Thyroid gland (tissue), 4 donors: ENCODE data around the gene RGS5. TPM values are rescaled to one million over a fixed set of nuclear protein-coding genes. Genes with fewer than 3 reads are reported as not detected.

ENCODE experiments used
- DNase-seq, 2 donors: peaks; one replicate each; pipeline ENCODE4 v3.0.0-alpha.2; 2019
- H3K27ac ChIP-seq, 3 donors: fragments of 200-600 bp; sonication (generic); 1 replicate in 2 of 3; 2 replicates in 1 of 3; pipeline ENCODE4 v1.5.1; 2016 to 2019; ENCODE audit warnings: mild to moderate bottlenecking in 1 of 3, moderate library complexity in 1 of 3
- H3K27me3 ChIP-seq: fragments of 200-600 bp; sonication (generic); one replicate; pipeline ENCODE4 v1.5.1; 2019
- H3K36me3 ChIP-seq, 2 donors: fragments of 200-600 bp; sonication (generic); one replicate each; pipeline ENCODE4 v1.5.1; 2016 to 2019
- H3K4me1 ChIP-seq, 2 donors: fragments of 200-600 bp; sonication (generic); one replicate each; pipeline ENCODE4 v1.5.1; 2017 to 2019
- H3K4me3 ChIP-seq, 3 donors: fragments of 200-600 bp; sonication (generic); replicated peaks in 1 of 3; 1 replicate in 2 of 3; 2 replicates in 1 of 3; pipeline ENCODE4 v1.5.1; 2016; ENCODE audit warnings: mild to moderate bottlenecking in 1 of 3
- H3K9me3 ChIP-seq: fragments of 200-600 bp; sonication (generic); one replicate; pipeline ENCODE4 v1.5.1; 2017
- CTCF ChIP-seq, 6 experiments: fragments of 200-600 bp in 3 of 6; fragments of 450-650 bp in 3 of 6; sonication (generic) in 3 of 6; IDR thresholded peaks; one replicate each; pipeline ENCODE4 v1.5.1; 2016 to 2019; ENCODE audit warnings: antibody characterized with exemption in 6 of 6, mild to moderate bottlenecking in 2 of 6, inconsistent platforms in 1 of 6, moderate library complexity in 1 of 6
- POLR2A ChIP-seq, 2 donors: fragments of 450-650 bp; IDR thresholded peaks; one replicate each; pipeline ENCODE4 v1.6.1; 2017; ENCODE audit warnings: antibody characterized with exemption in 2 of 2, mild to moderate bottlenecking in 2 of 2, moderate library complexity in 1 of 2
- WGBS, 2 donors: methylation state at CpG; one replicate each; pipeline ENCODE4 v1.1.5; 2017; 5-methylcytosine and 5-hydroxymethylcytosine counted together
- intact Hi-C: fragments of 100-400 bp; cut with DNase I; formaldehyde crosslinking; loops from one replicate; pipeline ENCODE4 v1.15.1; 2023
- total RNA-seq, 4 donors: library from RNA; depleted of rRNA; stranded (reverse); fragments of >200 nt; gene quantifications; one replicate each; pipeline ENCODE4 v1.2.3, GENCODE V29; 2016

The RGS5 gene
- total RNA-seq, 4 donors from 2014 or later: 72.3 to 532 (median 103) TPM

- intact Hi-C loops: no loop called here
- Histone ChIP-seq H3K36me3 (no peaks in the 10 kb centered on the region), H3K9me3 (no peaks in the 10 kb centered on the region), H3K4me1 (peaks cover 0 to 5% of the 10 kb centered on the region in 2 donors), H3K4me3 (no peak overlapping the region), H3K27ac (no peak overlapping the region), H3K27me3 (no peaks in the 10 kb centered on the region)
- TF ChIP-seq CTCF (IDR thresholded peaks at IDR 0.05): no peak
- TF ChIP-seq POLR2A (IDR thresholded peaks at IDR 0.05): no peak
- DNase-seq: no peak
- WGBS, 2 donors: 76 to 95% methylated on average over 6 of the region's 6 CpGs
These were observed 14.9 kb downstream of the RGS5 start for GRCh38 chr1:163187849-163188248.

- Histone ChIP-seq H3K27ac (no peak overlapping the region), H3K36me3 (no peaks in the 10 kb centered on the region), H3K27me3 (no peaks in the 10 kb centered on the region), H3K4me3 (no peak overlapping the region), H3K4me1 (no peaks in the 10 kb centered on the region), H3K9me3 (no peaks in the 10 kb centered on the region)
- 71 to 88% methylated on average over 2 of the region's 2 CpGs for WGBS, 2 donors
- intact Hi-C loops: no loop called here
- TF ChIP-seq CTCF (IDR thresholded peaks at IDR 0.05) (no peak), POLR2A (IDR thresholded peaks at IDR 0.05) (no peak)
- DNase-seq: no peak
These were observed 15.9 kb downstream of the RGS5 start for GRCh38 chr1:163186862-163187261.

- DNase-seq: no peak
- no peak overlapping the region for H3K27ac ChIP-seq
- no peak for TF ChIP-seq CTCF (IDR thresholded peaks at IDR 0.05)
- no peak for TF ChIP-seq POLR2A (IDR thresholded peaks at IDR 0.05)
- WGBS, 2 donors: 62 to 64% methylated on average over 2 of the region's 2 CpGs
- intact Hi-C loops: no loop called here
- no peaks in the 10 kb centered on the region for H3K4me1 ChIP-seq
- H3K9me3 ChIP-seq: no peaks in the 10 kb centered on the region
- no peak overlapping the region for H3K4me3 ChIP-seq
- no peaks in the 10 kb centered on the region for H3K27me3 ChIP-seq
- H3K36me3 ChIP-seq: no peaks in the 10 kb centered on the region
These were observed 20.3 kb downstream of the RGS5 start for GRCh38 chr1:163182330-163182949.

- 77 to 78% methylated on average over 2 of the region's 2 CpGs for WGBS, 2 donors
- no peak for TF ChIP-seq POLR2A (IDR thresholded peaks at IDR 0.05)
- no peak for TF ChIP-seq CTCF (IDR thresholded peaks at IDR 0.05)
- Histone ChIP-seq H3K36me3 (no peaks in the 10 kb centered on the region), H3K27me3 (no peaks in the 10 kb centered on the region), H3K4me1 (peaks cover 0 to 3% of the 10 kb centered on the region in 2 donors), H3K9me3 (no peaks in the 10 kb centered on the region), H3K4me3 (no peak overlapping the region), H3K27ac (no peak overlapping the region)
- DNase-seq: no peak
- intact Hi-C loops: loop anchor here (5.0 to 10.0 kb wide), 2 partner anchors 134 to 324 kb away; no protein-coding TSS in a partner anchor
These were observed 24.1 kb downstream of the RGS5 start for GRCh38 chr1:163178628-163179027.

- no peak for DNase-seq
- intact Hi-C loops: loop anchor here (5.0 to 10.0 kb wide), 2 partner anchors 136 to 322 kb away; no protein-coding TSS in a partner anchor
- no peaks in the 10 kb centered on the region for H3K36me3 ChIP-seq
- H3K4me1 ChIP-seq: peaks cover 0 to 3% of the 10 kb centered on the region in 2 donors
- TF ChIP-seq CTCF (IDR thresholded peaks at IDR 0.05) (no peak), POLR2A (IDR thresholded peaks at IDR 0.05) (no peak)
- no peaks in the 10 kb centered on the region for H3K27me3 ChIP-seq
- H3K9me3 ChIP-seq: no peaks in the 10 kb centered on the region
- WGBS, 2 donors: 86 to 88% methylated on average over 4 of the region's 4 CpGs
- no peak overlapping the region for H3K27ac ChIP-seq
- H3K4me3 ChIP-seq: no peak overlapping the region
These were observed 25.9 kb downstream of the RGS5 start for GRCh38 chr1:163176797-163177196.
